Measurements from ENCODE around the gene TGFBRAP1.

Gene TGFBRAP1, protein sequence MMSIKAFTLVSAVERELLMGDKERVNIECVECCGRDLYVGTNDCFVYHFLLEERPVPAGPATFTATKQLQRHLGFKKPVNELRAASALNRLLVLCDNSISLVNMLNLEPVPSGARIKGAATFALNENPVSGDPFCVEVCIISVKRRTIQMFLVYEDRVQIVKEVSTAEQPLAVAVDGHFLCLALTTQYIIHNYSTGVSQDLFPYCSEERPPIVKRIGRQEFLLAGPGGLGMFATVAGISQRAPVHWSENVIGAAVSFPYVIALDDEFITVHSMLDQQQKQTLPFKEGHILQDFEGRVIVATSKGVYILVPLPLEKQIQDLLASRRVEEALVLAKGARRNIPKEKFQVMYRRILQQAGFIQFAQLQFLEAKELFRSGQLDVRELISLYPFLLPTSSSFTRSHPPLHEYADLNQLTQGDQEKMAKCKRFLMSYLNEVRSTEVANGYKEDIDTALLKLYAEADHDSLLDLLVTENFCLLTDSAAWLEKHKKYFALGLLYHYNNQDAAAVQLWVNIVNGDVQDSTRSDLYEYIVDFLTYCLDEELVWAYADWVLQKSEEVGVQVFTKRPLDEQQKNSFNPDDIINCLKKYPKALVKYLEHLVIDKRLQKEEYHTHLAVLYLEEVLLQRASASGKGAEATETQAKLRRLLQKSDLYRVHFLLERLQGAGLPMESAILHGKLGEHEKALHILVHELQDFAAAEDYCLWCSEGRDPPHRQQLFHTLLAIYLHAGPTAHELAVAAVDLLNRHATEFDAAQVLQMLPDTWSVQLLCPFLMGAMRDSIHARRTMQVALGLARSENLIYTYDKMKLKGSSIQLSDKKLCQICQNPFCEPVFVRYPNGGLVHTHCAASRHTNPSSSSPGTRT

GRCh38 chr2:105329561-105330495 is at the start of gene TGFBRAP1:
Gene TGFBRAP1 (minus strand): TSS chr2:105329735. CDS start chr2:105308301, 21,434 bp downstream.
- peak in 40 of 42 donors; percentile 18 to 80 (median 62) for DNase-seq

DNA sequence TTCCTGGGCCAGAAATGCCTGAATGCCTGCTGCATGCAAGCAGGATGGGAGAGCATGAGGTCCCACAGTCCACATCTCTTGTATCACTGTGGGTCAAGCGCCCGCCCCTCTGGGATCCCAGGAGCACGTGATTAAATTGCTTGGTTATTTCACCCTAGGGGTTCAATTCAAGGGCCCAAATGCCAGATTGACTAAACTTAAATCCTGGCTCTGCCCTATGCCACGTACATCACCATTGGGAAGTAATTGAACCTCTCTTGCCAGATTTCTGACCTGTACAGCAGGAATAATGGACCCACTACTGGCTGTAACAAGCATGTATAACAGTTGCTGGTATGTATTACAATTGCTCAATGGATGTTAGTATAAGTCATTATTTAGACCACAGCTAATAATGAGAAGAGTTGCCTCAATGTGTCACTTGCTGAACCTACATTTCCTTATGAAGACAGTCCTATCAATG is 49.4 kb upstream of the TGFBRAP1 start:
- DNase-seq: no peak
- intact Hi-C loops (cut with DNase I): no loop called here

More at GRCh38 chr2:105329561-105330495, at the start of gene TGFBRAP1:
- intact Hi-C loops (cut with DNase I): no loop called here

DNA sequence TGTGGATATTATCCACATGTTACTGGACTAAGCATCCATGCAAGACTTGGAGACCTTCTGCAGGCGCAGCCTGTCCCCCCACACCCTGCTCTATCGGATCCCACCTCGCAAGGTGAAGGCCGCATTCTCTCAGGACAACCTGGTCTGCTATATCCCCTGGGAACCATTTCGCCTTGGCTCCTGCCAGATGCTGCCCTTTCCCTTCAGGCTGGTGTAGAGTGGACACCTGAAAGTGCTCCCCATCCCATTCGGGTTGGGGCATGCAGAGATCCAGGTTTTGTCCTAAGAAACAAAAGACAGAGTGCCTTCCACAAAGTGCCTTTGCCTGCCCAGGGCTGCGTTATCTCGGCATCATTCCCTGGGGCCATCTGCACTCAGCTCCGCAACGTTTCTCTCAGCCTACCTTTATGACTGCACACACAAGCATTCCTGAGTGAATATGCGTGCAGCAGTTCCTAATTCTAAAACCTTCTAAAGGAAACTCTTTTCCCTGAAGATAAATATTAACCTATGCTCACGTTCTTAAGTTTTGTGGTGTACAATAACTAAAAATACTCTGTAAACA is 48.8 kb upstream of the TGFBRAP1 start:
- DNase-seq: no peak
- intact Hi-C loops (cut with DNase I): no loop called here

DNA sequence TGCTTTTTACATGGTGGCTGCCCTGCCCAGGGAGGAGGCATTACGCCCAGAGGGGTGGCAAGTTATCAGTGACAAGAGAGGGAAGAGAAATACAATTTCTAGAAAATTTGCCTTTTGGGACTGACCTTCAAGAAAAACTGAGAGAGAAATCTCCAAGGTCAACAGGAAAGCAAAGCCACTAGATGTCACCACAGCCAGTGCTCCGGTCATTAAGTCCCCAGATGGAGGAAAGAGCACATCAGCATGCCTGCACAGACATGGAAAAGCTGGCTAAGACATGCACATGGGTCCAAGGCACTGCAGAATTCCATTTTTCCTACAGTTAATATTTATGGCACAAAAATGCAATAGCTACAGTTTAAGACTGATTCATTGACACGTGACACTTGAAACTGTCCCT is 48.3 kb upstream of the TGFBRAP1 start:
- intact Hi-C loops (cut with DNase I): no loop called here
- DNase-seq: no peak

DNA sequence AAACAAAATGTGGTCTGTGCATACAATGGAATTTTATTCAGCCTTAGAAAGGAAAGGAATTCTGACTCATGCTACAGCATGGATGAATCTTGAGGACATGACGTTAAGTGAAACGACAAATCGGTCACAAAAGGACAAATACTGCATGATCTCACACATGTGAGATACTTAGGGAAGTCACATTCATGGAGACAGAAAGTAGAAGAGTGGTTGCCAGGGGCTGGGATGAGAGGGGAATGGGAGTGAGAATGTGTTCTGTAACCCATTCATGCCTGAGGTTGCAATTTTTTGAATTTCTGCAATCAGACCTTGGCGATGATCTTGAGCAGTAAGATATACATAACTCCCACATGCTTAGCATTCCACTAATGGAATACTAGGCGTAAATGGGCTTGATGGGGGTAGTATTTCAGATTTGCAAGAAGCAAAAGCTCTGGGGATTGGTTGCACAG is 47.3 kb upstream of the TGFBRAP1 start:
- intact Hi-C loops (cut with DNase I): no loop called here
- no peak for DNase-seq

- DNase-seq: no peak
- intact Hi-C loops (cut with DNase I): no loop called here
Observed at GRCh38 chr2:105376010-105376409, 46.5 kb upstream of the TGFBRAP1 start.

- intact Hi-C loops (cut with DNase I): no loop called here
- no peak for DNase-seq
Observed at GRCh38 chr2:105375001-105375561, 45.5 kb upstream of the TGFBRAP1 start.

DNA sequence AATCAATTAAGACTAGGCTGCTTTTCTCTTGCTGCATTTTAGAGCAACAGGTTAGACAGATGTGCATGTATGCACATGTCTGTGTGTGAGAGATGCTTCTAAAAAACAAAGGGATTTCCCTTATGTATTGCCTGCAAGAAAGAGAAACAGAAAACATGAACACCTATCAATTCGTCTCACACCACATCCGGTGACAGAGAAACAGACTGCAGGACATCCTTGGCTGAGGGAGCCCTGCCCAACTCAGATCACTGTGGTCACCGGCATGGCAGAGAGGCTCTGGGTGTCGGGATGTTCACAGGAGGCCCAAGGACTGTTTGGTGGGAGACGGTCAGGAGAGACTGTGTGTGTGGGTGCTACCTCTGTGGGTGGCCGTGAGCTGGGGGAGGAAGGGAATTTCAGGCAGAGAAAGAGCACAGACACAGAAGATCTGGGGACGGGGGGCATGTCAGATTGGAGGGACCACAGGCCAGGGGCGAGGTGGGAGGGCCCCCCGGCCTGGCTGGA is 44.4 kb upstream of the TGFBRAP1 start:
- intact Hi-C loops (cut with DNase I): no loop called here
- no peak for DNase-seq

DNA sequence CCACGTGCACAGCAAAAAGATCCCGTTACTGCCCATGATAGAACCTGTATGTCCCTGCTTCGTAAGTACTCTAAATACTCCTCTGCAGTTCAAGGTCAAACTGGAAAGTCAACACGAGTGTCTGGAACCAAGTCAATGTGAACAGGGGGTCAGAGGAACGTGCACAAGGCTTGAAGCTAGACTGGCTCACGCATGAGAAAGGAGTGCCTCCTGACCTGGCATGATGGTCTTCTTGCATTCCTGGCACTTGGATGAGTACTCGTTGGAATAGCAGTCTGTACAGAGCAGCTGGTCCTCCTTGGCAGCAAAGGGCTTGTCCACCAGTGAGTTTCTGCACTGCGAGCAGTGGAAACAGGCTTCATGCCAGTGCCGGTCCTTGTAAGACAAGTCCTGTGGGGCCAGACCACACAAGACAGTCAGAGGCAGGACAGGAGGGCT is 43.8 kb upstream of the TGFBRAP1 start:
- peak in 10 of 42 donors; percentile 19 to 46 (median 25) for DNase-seq
- intact Hi-C loops (cut with DNase I): no loop called here

GRCh38 chr2:105371810-105372209 is 42.3 kb upstream of the TGFBRAP1 start:
- no peak for DNase-seq
- intact Hi-C loops (cut with DNase I): no loop called here

- DNase-seq: no peak
- intact Hi-C loops (cut with DNase I): no loop called here
Observed at GRCh38 chr2:105371156-105371555, 41.6 kb upstream of the TGFBRAP1 start.

GRCh38 chr2:105369777-105370690 is 40.5 kb upstream of the TGFBRAP1 start:
- intact Hi-C loops (cut with DNase I): loop anchor here (5.0 kb wide), 1 partner anchor 147 kb away; no protein-coding TSS in a partner anchor
- peak; percentile 77 to 95 (median 86) for DNase-seq

DNA sequence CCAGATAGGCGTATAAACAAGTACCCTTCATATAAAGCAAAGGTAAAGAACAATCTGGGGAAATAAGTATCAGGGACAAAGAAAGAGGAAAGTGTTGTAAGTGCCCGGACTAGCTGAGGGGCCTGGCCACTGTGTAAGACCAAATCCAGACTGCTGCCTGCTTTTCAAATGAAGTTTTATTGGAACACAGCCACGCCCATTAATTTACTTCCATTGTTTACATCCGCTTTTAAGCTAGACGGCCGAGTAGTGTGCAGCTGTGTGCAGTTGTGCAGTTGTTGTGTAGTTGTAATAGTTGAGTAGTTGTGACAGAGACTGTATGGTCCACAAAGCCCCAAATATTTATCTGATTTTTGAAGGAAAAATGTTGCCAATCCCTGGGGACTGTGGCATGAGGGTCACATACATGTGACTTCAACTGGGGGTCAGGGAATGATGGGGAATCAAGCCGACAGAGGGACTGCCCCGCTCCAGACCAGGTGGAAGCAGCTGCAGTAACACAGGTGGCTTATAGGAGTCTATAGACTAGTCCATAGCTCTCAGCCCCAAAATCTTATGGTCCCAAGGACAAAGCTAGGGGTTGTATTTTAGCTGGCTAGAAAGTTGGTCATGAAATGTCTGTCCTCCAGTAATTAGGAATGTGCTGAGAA is 39.3 kb upstream of the TGFBRAP1 start:
- no peak for DNase-seq
- intact Hi-C loops (cut with DNase I): loop anchor here (5.0 kb wide), 1 partner anchor 148 kb away; no protein-coding TSS in a partner anchor

DNA sequence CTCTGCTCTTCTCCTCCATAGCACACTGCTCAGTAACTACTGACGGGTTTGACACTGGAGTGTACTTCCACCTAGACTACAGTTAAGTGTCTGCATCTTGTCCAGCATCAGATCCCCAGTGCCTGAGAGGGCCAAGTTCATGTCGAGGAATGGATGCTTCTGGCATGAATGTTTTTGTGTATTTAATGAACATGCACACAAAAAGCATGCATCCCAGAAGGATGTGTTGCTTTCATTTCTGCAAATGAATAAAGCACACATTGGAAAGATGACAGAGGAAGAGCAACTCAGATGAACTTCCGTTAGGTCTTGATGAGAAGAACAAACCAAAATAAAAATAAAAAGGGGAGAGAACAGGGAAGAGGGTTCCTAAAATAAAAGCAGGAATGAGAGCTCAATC is 35.7 kb upstream of the TGFBRAP1 start:
- intact Hi-C loops (cut with DNase I): loop anchor here (5.0 kb wide), 1 partner anchor 152 kb away; no protein-coding TSS in a partner anchor
- DNase-seq: no peak

DNA sequence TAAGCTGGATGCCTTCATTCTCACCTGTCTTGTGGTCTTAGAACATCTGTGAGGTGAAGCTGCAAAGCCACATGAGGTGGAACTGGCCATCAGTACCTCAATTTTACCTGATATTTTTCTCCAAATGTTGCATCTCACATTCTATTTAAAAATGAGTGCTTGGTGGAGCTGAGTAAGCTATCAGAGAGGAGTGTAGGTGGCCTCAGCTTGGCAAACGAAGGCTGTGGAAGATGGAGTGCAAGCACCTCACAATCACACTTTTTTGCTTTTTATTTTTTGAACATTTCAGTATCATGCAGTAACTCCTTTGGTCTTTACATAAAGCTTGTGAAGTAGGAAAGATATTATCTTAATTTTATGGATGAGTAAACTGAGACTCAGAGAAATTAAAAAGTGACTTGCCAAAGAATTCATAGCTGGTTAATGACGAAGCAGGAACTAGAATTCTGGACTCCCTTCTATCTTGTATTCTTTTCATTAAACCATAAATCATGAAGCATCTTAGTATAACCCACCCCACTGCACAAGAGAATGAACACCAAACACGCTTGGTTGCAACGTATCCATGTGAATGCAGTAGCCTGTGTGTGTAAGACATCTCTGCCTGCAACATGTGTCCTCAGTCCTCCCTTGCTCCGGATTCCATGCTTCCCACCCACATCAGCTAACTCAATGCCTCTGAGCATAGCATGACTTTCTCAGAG is 35.1 kb upstream of the TGFBRAP1 start:
- peak in 7 of 42 donors; percentile 20 to 54 (median 33) for DNase-seq
- intact Hi-C loops (cut with DNase I): loop anchor here (5.0 kb wide), 1 partner anchor 153 kb away; no protein-coding TSS in a partner anchor

Data from head of caudate nucleus (tissue), 42 donors.